ENCODE data around the gene NR3C1.
"Not testable (repeated sequence)": the region's sequence is repeated elsewhere in the genome, so short reads cannot be mapped to it uniquely, and the experiment has no call there.

Gene NR3C1

DNA sequence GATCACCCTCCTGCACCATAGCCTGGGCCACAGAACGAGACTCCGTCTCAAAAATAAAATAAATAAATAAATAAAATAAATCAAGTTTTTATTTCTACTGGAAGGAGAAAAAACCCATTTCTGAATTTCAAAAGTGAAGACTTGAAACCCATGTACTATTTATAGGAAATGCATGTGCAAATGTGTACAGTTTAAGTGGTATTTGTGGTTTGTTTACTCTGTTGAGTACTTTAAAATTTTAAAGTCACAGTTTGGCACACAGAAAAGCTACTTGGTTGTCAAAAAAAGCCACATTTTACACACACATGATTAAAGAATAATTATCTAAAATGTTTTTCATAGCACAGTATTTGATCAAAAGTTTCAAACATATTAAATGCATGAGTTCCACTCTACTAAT is 43.6 kb downstream of the NR3C1 start:
- DNase-seq, result no peak

DNA sequence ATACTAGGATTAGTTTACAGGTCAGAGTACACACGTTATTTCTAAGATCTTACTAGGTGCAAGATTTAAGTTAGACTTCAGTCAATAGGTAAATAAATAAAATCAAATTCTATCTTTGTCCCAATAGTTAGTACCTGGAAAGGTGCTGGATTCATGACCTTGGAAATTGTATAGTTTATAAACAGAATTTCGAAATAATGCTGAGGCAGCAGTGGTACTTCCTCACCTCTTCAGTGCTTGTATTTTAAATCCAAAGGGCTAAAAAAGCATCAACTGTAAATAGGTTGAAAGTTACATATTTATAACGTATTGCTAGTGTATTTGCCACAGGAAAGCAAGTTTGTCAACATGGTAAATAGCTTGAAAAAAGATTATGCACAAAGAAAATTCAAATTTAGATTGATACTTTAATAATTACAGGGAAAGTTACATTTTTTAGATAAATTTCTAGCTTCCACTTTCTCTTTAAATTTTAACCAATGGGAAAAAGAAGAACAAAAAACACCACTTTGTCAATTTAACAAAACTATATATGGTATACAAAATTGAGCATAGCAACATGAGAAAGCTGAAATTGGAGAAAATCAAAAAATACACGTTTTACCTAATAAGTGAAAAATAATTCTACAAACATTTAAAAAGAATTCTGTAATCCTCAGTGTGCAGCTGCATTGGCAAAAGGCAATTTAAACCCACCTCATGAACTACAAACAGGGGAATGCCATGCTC is 46.5 kb downstream of the NR3C1 start:
- DNase-seq, result no peak

DNA sequence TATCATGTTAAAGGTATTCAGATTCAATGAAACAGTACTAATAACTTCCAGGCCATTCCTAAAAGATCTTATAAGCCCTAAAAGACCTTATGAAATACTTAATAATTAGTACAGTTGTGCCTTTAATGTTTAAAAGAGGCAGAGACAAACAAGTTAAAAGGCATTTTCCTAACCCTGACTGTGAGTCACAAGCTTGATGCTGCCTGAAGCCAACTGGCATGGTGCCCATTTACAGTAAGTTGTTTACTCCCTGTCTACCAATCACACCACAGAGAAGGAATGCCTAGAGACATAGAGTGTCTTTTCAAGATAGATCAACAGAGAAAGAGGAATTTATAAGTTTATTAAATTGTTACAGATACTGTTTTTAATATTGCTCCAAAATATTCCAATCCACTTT is 47.8 kb downstream of the NR3C1 start:
- DNase-seq, result no peak

DNA sequence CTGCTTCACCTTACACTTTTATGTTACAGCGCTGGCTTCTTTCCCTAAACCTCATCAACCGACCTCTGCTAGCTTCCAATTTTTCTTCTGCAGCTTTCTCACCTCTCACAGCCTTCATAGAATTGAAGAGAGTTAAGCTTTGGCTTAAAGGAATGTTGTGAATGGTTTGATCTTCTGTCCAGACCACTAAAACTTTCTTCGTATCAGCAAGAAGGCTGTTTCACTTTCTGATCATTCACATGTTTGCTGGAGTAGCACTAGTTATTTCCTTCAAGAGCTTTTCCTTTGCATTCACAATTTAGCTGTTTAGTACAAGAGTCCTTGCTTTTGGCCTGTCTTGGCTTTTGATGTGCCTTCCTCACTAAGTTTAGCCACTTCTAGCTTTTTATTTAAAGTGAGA is 49.5 kb downstream of the NR3C1 start:
- no peak for DNase-seq

DNA sequence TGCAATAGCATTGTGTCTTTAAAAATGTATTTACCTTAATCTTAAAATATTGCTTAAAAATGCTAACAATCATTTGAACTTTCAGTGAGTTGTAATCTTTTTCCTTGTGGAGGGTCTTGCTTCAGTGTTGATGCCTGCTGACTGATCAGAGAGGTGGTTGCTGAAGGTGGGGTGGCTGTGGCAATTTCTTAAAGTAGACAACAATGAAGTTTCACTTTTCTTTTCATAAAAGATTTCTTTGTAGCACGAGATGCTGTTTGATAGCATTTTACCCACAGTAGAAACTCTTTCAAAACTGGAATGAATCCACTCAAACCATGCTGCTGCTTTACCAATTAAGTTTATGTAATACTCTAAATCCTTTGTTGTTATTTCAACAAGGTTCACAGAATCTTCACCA is 50.8 kb downstream of the NR3C1 start:
- no peak for DNase-seq

DNA sequence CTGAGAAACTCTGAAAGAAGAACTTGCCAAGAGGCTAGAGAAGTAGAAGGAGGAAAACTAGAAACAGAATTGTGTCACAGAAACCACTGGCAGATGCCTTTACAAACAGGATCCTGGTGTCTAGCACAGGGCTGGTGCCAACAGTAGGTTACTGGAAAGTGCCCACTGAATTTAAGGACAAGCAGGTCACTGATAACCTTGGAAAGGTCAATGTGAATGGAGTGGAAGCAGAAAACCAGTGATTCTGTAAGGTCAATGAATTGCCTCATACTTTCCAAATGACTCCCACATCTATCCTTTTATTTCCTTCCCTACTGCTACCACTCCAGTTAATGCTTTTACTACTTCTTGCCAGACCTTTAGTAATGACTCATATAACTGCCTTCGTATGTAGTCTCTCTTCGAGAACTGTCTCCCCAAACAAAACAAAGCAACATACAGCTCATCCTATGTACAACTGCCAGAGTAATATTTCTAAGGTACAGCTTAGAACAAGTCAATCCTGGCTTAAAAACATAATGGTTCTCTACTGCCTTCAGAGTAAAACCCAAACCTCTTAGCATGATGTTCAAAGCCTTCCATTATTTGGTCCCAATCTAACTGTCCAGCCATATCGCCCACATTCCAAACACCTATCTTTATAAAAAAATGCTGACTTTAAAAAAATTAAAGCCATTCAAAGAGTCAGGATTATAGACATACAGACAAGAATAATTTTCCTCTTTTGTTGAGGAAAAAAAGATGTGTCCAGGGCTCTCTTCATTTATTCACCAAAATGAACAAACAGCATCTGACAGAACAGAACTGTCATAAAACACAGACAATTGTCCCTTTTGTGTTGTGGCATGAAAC is 52.5 kb downstream of the NR3C1 start:
- no peak for DNase-seq

DNA sequence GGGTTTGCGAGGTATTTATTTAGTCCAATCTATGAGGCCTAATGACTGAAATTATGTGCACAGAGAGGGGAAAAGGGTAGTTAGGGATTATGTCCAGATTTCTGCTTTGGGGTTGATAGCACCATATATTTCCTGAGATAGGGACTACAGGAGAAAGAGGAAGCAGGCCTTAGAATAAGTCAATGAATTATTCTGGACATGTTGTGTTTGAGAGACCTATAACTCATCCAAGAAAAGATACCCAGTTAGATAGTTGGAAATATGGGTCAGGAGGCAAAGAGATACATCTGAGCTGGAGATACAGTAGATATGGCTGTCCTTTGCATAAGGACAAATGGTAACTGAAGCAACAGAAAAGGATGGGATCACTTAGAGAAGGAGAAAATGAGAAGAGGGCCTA is 53.1 kb downstream of the NR3C1 start:
- DNase-seq, result no peak

DNA sequence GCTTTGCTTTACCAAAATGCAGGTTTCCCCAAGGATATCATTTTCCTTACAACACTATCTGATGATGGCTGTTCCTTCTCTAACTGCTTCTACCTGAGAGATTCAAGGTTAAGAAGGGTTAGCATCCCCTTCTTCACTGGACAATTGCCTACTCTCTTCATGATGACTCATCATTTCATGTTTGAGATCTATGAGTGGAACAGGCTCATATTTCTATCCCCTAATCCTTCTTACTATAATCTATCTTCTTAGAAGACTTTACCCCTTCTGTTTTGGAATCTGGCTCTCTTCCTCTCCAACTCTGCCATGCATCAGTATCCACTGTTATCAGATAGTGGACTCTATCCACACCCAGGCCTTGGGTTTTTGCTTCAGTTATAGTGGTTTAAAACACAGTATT is 54.3 kb downstream of the NR3C1 start:
- no peak for DNase-seq

DNA sequence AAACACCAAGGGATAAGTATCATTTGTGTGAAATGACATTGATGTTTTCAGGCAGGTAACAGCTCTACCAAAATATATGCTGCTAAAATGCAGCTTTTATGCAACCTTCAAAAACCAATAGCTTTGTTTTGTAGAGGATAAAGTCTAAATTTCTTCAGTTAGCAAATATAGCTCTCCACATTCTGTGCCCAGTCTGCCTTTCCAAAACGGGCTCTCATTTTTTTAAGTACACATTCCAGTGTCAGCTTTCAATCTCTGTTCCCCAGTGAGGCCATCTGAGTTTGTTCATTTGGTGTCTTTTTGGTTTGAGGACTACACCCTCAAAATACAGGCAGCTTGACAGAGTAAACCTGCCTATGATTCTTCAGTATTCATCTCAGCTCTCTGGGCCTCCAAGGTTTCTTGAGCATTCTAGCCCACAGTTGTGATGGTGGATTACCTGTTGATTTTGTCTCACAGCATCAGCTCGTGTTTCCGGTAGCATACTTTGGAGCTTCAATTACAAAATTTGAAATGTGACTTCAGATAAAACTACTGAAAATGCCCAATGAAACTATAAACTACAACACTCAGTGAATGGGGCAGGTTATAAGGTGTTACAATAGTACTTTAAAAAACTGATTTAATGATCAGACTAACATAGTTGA is 55.7 kb downstream of the NR3C1 start:
- no peak for DNase-seq

DNA sequence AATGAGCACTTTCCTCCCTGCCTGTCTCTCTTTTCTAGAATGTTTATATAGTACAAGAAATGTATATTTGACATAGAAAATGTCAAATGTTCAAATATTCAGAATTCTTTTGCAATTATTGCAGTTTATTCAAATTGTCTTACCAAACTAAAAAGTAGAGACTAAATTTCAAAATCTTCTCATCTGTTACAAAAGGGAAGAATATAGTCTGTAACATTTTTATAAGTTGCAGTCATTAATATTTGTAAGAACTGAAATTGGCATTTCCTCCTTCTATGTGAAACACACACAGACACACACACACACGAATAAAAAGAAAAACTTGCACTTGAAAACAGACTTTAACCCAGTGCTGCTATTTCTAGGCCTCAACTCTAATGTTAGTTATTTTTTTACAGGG is 56.4 kb downstream of the NR3C1 start:
- DNase-seq, result no peak

DNA sequence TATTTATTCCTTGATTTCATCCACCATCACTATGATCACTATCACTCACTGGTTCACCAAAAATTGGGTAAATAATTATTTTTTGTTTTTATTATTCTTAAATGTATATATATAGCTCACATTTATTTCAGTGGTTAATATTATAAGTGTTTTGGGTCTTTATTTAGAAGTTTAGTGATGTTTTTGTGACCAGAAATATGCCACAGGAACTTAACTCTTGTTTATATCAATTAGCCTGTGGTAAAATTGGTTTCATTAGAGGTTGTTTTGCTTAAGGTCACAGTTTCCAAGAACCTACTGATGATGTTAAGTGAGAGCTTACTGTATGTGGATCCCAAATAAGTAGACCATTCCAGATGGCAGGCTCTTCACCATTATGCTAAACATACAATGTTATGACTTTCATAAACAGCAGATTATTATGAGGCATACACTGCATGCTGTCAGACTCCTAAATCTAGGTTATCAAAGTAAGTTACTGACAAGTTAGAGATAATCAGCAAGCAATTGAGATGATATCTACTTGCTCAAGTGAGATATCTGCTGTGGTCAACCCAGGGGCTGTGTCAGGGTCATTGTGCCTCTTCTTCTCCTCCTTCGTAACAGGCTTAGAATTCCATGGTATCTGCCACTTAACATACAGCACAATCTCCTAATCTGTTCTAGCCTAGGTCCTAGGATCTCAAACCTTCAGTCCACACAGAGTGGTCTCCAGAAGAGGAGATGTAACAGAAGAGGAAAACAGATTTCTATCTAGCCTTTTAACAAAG is 57.6 kb downstream of the NR3C1 start:
- DNase-seq, result no peak

DNA sequence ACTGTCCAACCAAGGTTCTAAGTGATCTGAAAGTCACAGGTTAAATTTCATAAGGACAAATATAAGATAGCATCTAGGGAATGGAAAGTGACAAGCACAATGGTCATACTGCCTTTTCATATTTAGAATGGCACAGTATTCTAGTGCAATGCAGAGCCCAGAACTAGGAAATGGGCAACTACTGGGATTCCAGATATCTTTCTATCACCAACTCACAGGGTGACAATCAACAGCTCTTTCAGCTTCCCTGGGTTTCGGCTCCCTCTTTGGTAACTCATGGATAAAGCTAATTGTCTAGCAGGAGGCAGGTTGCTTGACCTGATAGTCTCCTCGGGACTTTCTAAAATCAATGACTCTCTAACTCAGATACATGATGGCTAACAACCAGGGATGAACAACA is 60.4 kb downstream of the NR3C1 start:
- no peak for DNase-seq

DNA sequence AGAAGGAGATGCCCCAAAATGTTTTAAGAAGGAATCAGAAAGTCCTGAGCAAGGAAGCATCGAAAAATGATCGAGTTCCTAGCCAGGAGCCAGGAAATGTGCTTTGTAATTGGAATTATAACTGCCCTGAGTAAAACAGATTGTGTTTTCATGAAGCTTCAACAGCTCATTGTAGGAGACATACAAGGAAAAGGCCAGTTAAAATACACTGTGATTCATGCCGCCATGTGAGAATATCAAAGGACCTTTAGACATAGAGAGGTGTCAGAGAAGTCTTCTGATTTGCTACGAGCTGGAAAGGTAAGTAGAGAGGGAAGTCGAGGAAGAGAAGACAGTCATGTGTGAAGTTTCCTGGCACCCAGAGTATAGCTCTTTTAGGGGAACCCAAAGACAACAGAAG is 60.9 kb downstream of the NR3C1 start:
- no peak for DNase-seq

DNA sequence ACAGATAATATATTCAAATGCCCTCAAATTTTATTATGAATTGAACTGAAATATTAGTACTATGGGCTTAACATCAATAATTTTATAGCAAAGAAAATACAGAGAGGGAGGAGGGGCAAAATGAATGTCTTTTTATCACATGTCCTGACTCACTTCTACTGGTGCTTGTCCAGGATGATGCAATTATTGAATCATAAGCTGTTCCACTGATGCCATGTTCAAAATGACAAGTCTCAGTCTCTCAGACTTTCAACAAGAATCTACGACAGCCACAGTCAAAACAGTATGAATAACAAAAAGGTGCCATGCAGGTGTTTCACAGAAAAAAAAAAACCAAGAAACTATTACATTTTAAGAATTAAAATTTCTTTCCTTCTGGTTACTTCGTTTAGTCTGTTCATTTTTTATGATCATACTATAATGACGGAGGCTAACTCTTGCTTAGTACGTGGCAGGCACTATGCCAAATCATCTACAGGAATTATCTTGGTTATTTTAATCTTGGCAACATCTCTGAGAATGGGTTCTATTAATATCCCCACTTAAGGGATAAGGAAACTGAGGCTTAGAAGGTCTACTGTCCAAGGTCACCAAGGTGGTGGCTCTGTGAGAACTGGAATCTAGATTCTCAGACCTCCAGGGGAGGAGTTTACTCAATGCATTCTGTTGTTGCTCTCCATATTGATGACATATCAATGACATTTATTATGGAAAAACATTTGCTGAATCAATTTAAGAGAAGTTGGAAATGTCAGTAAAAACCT is 61.5 kb downstream of the NR3C1 start:
- no peak for DNase-seq

DNA sequence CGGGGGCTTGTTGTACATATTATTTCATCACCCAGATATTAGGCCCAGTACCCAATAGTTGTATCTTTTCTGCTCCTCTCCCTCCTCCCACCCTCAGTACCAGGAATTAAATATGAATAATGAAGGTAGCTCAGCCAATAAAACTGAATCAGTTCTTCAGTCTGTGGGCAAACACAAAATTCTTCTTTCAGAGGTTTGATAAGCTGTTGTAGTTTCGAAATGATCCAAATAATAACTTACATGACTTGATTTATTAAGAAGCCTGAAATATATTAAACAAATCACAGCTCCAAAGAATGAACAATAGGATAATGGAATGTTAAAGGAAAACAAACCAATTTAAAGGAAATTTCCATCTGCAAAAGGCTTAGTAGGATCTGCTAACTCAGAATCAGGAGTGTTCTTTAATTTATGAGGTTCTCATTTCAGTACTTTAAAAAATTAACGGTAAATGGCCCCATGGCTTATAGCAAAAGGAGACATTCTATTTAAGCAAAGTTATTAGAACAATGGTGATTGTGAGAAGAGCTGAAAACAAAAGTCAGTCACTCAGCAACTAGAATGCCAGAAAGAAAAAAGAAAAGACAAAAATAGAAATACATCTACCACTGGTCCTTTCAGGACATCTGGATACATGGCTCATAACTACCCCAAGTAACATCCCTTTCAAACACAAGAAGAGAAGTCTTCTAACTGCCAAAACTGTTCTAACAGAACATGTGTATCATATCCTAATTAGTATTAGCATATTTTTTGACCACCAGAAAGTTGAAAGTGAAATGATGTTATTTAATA is 62.4 kb downstream of the NR3C1 start:
- no peak for DNase-seq

DNA sequence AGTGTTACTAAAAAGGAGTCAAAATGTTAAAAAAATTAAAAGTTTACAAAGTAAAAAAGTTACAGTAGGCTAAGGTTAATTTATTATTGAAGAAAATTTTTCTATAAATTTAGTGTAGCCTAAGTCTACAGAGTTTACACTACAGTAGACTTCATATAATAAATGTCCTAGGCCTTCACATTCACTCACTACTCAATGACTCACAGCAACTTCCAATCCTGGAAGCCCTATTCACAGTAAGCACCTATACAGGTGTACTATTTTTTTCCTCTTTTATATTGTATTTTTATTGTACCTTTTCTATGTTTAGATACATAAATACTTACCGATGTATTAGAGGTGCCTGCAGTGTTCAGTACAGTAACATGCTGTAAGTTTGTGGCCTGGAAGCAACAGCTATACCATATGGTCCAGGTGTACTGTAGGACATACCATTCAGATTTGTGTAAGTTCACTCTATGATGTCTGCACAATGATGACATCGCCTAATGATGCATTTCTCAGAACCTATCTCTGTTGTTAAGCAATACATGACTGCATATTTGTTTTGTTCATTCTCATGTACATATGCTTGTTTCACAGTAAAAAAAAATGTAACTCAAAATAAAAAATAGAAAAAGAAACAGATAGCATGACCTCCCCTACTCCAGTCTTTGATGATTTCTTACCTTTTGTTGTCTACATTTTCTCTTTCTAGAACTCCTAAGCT is 64.7 kb downstream of the NR3C1 start:
- no peak for DNase-seq

DNA sequence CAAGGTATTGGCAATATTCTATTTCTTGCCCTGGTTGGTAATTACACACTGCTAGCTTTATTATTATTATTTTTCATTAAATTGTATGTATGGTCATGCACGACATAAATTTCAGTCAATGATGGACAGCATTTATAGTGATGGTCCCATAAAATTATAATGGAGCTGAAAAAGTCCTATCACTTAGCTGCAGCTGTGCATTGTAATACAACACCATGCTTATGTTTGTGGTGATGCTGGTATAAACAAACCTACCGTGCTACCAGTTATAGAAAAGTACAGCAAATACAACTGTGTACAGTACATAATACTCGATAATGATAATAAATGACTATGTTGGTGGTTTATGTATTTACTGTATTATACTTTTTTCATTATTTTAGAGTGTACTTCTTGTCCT is 65.5 kb downstream of the NR3C1 start:
- no peak for DNase-seq

DNA sequence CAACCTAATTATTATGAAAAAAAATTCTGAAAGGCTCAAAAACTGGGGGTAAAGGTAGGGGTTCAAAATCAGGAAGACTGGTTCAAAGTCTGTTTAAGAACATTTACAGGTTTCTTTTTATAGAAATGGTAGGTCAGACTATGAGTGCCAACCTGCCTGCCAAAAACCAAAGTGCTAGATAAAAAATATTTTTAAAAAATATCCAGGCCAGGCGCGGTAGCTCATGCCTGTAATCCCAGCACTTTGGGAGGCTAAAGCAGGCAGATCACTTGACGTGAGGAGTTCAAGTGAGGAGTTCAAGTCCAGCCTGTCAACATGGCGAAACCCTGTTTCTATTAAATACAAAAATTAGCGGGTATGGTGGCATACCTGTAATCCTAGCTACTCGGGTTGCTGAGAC is 67.0 kb downstream of the NR3C1 start:
- DNase-seq, result no peak

DNA sequence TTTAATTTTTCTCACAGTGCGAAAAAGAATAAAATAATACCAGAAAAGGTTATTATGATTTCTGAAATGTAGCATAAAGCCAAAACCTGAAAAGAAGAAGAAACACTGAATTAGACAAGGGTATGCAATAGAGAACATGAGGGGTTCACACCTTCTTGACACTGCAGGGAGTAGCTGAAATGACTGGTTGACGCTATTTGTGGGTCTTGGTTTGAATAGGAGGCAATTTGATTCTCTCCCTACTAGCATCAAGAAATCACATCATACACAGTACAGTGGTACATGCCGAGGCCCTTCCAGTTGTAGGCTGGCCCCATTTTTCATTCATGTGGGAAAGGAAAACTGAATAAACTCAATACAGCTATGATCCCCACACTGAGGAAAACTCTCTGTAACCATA is 68.6 kb downstream of the NR3C1 start:
- DNase-seq, result no peak

DNA sequence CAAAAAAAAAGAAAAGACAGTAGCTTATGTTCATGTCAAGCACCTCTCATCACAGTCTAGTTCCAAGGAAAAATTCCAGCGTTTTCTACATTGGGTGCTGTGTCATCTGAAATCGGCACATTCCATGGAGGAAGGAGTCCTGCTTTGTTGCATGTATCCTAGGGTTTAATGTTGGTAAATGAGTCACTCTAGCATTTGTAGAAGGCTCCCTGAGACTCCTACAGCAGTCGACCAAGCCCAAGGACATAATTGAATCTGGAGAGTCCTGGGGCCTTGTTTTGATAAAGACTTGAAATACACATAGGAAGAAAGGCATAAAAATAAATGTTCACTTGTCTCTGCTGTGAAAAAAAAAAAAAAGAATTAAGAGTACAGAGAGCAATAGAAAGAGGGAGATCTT is 69.1 kb downstream of the NR3C1 start:
- not testable (repeated sequence) for DNase-seq

DNA sequence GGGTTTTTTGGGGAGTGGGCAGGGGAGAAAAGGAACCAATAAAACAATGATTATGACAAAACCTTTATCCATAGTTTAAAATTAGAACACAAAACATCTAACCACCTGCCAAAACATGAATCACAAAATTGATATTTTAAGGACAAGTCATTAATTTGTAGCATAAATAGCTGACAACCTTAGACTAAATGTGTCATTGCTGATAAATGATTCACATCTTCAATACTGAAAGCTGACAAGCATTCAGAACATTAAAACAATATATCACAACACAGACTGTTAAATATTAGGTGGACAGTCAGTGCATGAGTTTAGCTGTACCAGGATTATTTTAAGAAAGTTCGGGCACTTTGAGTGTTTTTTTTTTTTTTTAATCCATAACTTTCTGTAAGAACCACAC is 71.5 kb downstream of the NR3C1 start:
- no peak for DNase-seq
